Measurements from ENCODE around the gene THRB. TPM values are rescaled to one million over a fixed set of nuclear protein-coding genes. Genes with fewer than 3 reads are reported as not detected.

THRB gene
- polyA plus RNA-seq, 2 of the 4 experiments (the other 2 are of a cell fraction), result 2.0 to 2.3 TPM

GRCh38 chr3:24355806-24356205 lies 138.8 kb downstream of the THRB start:
- CTCF ChIA-PET, result no interaction called here
- no peak overlapping the region for H3K27ac ChIP-seq
- POLR2A ChIA-PET, result no interaction called here
- DNase-seq (ENCODE audit: low read depth in 1 of 2, low spot score in 1 of 2) (no peak), ATAC-seq (no peak), FAIRE-seq (no peak)
- H3K4me1 ChIP-seq, result peaks cover 3% of the 10 kb centered on the region; the same call in 1 of the 3 replicates
- H3K9me3 ChIP-seq, result no peaks in the 10 kb centered on the region
- TF ChIP-seq NPAS2 (CRISPR knock-in tag; IDR thresholded peaks at IDR 0.05; ENCODE audit: borderline replicate concordance) (no peak), ZFP36 (IDR thresholded peaks at IDR 0.05; ENCODE audit: borderline replicate concordance, partially characterized antibody) (no peak), RCOR1 (IDR thresholded peaks at IDR 0.05; ENCODE audit: low read depth, low read length) (no peak), HMGXB4 (CRISPR knock-in tag; IDR thresholded peaks at IDR 0.05; ENCODE audit: borderline replicate concordance) (no peak), RARB (CRISPR knock-in tag; IDR thresholded peaks at IDR 0.05) (no peak), FOSB (CRISPR knock-in tag; IDR thresholded peaks at IDR 0.05) (no peak), PHF8 (IDR thresholded peaks at IDR 0.05; ENCODE audit: borderline replicate concordance, low read depth) (no peak), EP300 (IDR thresholded peaks at IDR 0.05) (no peak), HOXB5 (CRISPR knock-in tag; IDR thresholded peaks at IDR 0.05) (no peak), EHF (CRISPR knock-in tag; IDR thresholded peaks at IDR 0.05) (no peak), MAX (IDR thresholded peaks at IDR 0.05) (no peak), HDAC2 (IDR thresholded peaks at IDR 0.05) (no peak), USF2 (IDR thresholded peaks at IDR 0.05) (no peak), JUN (IDR thresholded peaks at IDR 0.05) (no peak), HES2 (IDR thresholded peaks at IDR 0.05) (no peak), CHD4 (IDR thresholded peaks at IDR 0.05; ENCODE audit: borderline replicate concordance) (no peak), PBX3 (IDR thresholded peaks at IDR 0.05) (no peak), E2F6 (IDR thresholded peaks at IDR 0.05; ENCODE audit: borderline replicate concordance, low read depth) (no peak)
- H3K4me2 ChIP-seq, result no peak overlapping the region
- H3K4me3 ChIP-seq, result no peak overlapping the region

- ChIA-PET CTCF (no interaction called here), POLR2A (no interaction called here)
- Histone ChIP-seq H3K4me1 (peaks cover 3% of the 10 kb centered on the region; the same call in 1 of the 3 replicates), H3K27ac (no peak overlapping the region), H3K4me3 (no peak overlapping the region), H3K4me2 (no peak overlapping the region), H3K9me3 (no peaks in the 10 kb centered on the region)
- FAIRE-seq, result no peak
- no peak for DNase-seq (ENCODE audit: low read depth in 1 of 2, low spot score in 1 of 2)
- ATAC-seq, result no peak
- TF ChIP-seq ZFP36 (IDR thresholded peaks at IDR 0.05; ENCODE audit: borderline replicate concordance, partially characterized antibody), result no peak
These were observed 140.4 kb downstream of the THRB start for GRCh38 chr3:24354230-24354629.

- H3K4me2 ChIP-seq, result no peak overlapping the region
- H3K4me1 ChIP-seq, result peaks cover 3% of the 10 kb centered on the region; the same call in 1 of the 3 replicates
- CTCF ChIA-PET, result no interaction called here
- H3K9me3 ChIP-seq, result no peaks in the 10 kb centered on the region
- ATAC-seq, result no peak
- POLR2A ChIA-PET, result no interaction called here
- TF ChIP-seq HOXA7 (CRISPR knock-in tag; IDR thresholded peaks at IDR 0.05) (no peak), CTCF (IDR thresholded peaks at IDR 0.05) (no peak), HDAC2 (IDR thresholded peaks at IDR 0.05) (no peak), E2F6 (IDR thresholded peaks at IDR 0.05; ENCODE audit: borderline replicate concordance, low read depth) (no peak), RCOR1 (IDR thresholded peaks at IDR 0.05; ENCODE audit: low read depth, low read length) (no peak), TP53 (CRISPR knock-in tag; IDR thresholded peaks at IDR 0.05) (no peak), RNF2 (IDR thresholded peaks at IDR 0.05; ENCODE audit: borderline replicate concordance, low read depth) (no peak), CBX8 (IDR thresholded peaks at IDR 0.05) (no peak), BHLHE40 (IDR thresholded peaks at IDR 0.05; ENCODE audit: low read depth, low read length) (no peak)
- DNase-seq (ENCODE audit: low read depth in 1 of 2, low spot score in 1 of 2), result no peak
- FAIRE-seq, result no peak
- H3K27ac ChIP-seq, result no peak overlapping the region
- WGBS (ENCODE audit: missing lambda C conversion rate), result 70% methylated on average over 3 of the region's 3 CpGs
- H3K4me3 ChIP-seq, result no peak overlapping the region
These were observed 141.6 kb downstream of the THRB start for GRCh38 chr3:24352893-24353553.
